GM20431 (cell line): ENCODE data around the gene RMDN2.

ENCODE experiments used
- in situ Hi-C: fragments of 300-500 bp; cut with MseI, MboI; formaldehyde crosslinking; loops from one replicate; pipeline ENCODE4 v1.15.0; 2020; ENCODE audit warnings: low sequenced_read_pairs; ENCODE audit not compliant: unreplicated experiment

RMDN2 gene

DNA sequence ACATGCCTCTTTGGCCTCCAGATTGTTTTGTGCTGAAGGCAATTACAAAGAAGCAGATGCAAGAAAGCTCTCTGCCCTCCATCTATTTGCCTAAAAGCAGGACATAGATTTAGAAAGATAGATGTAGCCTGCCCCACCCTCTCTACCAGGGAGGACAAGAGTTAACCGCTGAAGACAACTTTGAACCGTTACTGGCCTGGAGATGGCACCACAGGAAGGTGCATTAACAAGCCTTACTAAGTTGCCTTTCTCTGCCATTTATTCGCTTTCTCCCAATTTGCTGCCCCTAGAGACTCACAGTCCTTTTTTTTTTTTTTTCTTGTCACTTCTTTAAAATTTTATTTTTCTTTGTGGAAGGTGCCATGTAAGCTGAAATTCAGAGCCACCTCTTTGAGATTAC lies 28.8 kb upstream of the RMDN2 start:
- in situ Hi-C loops = no loop called here

DNA sequence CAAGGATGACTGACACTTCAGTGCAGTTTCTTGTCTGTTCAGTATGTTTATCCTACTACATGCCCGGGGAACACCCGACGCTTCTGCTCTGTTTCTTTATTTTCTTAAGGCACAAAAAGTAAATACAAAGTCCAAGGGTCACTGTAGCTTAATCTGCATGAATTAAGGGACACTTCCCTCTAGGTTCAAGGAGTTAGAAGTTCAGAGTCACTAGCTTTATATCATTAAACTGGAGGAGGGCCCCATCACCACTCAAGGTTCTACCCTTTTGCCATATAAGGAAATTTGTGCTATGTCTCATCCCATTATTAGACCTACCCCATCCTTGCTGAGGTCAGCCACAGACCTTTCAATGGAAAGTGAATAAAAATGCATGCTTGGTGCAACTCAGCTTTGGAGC lies 27.6 kb upstream of the RMDN2 start:
- in situ Hi-C loops = no loop called here

DNA sequence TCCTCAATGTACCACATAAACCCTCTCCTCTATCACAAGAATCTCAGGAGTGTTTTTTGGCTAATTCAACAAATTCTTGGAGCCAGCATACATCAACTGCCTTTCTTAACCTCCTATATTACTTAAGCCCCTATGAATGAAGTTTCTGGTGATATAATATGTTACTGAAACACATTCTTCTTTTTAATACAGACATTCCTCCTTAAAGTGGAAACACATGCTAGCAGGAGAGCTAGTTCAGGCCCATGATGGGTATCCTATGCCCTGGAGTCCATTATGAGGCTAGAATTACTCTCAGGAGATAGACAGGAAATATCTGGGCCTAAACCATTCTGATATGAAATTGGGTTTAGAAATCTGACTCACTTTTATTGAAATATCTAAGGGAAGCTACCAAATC lies 26.6 kb upstream of the RMDN2 start:
- in situ Hi-C loops = no loop called here

DNA sequence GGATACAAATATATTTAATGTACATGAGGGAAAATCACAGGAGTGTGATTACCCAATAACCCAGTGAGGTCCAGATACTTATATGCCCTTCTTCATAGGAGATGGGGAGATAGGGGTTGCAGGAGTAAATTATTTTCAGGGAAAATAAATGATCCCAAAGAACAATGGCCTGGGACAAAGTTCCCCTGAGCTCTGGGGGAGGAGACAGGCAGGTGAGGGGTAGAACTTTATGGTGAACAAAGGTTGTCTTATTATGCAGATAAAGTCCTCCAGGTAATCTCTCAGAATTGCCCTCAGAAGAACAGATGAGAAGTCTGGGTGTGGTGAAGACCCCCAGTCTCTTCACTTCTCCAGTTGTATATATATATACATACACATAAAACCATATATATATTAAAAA lies 22.1 kb upstream of the RMDN2 start:
- in situ Hi-C loops = no loop called here

DNA sequence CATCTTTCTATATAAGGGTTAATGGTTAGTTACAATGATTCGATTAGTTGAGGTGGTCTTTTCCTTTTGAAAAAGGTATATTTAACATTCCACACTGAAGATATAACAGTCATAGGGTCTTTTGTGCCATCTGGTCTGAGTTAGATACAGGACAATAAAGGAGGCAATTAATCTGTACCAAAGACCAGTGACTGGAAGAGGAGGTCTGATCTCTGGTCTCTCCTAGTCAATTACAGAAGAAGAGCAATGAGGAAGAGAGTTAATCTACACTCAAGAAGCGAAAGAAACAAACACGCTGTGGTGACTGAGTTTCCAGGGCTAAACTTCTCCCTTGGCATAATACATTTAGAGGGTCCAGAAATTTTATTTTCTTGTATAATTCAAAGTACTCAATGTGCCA lies 20.7 kb upstream of the RMDN2 start:
- in situ Hi-C loops = no loop called here

DNA sequence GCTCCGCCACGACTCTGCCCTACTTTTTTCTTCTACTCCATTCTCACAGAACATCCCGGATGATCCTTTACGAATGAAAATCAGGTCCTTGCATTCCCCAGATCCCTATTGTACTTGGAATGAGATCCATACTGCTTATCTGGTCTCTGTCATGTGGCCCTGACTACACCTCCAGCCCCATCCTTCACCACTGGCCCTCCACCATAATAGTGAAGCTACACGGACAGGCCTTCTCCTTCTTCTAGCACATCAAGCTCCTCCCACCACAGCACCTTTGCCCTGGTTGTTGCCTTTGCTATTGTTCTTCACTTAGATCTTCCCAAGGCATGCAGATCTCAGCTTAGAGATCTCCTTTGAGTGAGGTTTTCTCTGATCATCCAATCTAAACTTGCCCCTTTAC lies 20.1 kb upstream of the RMDN2 start:
- in situ Hi-C loops = no loop called here

DNA sequence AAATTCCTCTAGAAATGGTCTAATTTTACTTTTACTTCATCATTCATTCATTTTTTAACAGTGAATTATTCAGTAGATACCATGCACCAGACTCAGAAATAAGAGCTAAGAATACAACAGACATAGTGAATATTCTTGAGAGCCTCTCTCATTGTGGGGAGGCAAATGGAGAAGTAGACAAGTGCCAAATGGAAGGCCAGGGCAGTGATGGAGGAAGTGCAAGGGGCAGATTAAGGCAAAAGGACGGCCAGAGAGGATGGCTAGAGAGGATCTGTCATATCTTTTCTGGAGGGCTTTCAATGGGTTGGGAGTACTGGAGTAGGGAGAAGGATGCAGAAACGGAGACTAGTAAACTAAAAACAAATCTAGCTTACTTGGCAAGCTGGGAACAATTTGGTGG lies 19.0 kb upstream of the RMDN2 start:
- in situ Hi-C loops = no loop called here

DNA sequence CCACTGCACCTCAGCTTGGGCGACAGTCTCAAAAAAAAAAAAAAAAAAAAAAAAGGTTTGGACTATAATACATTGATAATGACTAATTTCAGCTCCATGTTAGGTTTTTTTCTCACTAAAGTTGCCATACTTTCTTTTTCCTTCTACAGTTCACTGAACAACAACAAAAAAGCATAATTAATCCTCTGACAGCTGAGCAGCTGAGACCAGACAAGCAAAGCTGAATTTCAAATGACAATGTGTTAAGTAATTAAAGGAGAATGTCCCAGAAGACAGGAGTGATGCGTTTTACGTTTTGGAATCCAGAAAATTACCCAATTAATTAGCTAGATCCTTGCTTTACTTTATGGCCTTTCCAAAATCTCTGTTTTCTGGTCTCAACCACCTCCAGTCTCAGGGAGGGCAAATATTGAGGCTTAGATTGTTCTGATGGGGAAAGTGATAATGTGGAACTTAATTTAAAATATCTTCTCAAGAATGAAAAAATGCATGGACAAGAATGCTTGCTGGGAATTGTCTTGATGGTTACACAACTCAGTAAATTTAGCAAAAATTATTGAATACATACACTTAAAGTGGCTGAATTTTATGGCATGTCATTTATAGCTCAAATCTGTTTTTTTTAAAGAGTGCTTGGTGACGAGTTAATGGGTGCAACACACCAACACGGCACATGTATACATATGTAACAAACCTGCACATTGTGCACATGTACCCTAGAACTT lies 17.4 kb upstream of the RMDN2 start:
- in situ Hi-C loops = no loop called here

DNA sequence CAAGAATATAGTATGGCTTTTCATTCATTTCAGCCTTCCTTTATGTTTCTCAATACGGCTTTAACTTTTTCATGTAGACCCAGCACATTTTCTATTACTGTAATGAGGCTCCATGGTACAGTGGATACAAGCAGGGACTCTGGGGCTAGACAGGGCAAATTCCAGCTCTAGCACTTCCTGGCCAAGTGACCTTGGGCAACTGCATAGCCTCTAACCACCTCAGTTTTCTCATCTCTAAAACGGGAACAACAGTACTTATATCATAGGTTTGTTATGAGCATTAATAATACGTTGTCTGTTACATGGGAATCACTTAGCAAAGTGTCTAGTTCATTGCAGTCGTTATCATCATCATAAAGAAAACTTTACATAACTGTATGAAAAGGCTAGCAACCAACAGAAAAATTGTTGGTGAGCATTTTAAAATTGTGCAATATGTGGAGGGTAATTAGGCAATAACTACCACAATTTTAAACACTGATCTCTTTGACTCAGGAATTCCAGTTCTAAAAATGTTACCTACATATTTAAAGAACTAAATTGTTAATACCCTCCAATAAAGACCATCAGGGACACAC lies 13.7 kb upstream of the RMDN2 start:
- in situ Hi-C loops = no loop called here

DNA sequence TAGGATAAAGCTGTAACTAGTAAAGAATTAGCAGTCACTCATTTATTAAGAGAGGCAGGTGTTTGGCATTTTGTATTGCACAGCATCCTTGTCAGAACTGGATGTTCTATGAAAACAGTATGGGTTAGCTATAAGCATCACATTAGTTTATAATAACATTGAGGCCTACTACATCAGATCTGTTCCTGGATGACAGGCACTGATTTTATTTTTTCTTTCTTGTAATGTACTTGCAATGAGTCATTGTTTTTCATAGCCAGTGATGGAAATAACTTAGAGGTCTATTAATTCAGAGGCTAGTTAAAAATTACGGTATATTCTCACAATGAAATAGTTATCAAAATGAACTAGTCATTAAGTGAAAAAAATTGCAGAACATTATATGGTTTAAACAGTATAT lies 13.0 kb upstream of the RMDN2 start:
- in situ Hi-C loops = no loop called here

DNA sequence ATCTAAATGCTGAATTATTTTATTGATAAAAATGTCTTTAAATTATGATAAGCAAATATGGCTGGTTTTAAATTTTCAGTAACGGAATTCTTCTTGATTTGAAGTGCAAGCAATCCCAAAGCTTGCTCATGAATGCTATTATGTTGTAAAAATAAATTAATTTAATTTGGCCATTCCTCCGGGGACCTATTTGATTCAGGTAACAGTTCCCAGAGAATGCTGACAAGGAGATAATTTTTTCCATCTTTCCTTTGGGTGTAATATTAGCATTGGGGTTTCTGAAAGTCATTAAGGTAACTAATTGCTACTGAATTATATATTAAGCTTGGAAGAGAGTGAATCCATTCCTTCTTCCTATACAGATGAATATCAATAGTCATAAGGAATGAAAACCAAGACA lies 12.5 kb upstream of the RMDN2 start:
- in situ Hi-C loops = no loop called here

DNA sequence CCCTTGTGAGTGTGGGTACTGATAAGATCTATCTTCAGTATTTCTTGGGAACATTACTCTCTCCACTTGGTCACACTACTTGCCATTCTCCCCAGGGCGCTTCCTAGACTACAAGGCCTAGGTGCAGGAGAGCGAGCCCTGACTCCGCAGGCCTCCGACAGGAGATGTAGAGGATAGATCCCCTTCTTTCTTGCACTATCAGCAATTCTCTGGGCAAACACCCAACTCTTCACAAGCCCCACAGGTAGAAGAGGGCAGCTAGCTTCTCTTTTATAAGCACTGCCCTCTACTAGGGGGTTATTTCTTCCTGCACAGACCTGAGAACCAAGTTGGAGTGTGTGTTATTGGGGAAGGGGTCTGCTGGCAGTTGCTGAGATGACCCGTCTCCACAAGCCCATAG lies 10.7 kb upstream of the RMDN2 start:
- in situ Hi-C loops = no loop called here

DNA sequence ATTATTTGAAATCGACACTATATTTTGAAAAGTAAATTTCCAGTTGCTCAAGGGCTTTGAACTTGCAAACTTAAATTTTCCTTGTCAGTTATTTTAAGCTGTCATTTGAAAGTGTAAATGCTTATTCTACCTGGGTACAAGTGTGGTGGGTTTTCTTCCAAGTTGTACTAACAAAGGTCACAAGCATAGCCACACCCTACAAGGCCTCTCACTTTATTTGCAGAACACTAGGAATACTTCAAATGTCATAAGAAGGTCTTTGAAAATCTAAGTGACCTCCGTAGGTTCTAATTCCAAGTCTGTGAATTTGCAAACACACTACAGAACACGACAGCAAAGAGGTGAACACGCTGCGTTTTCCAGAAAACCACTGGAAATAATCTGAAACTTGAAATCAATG lies 9.3 kb upstream of the RMDN2 start:
- in situ Hi-C loops = no loop called here

DNA sequence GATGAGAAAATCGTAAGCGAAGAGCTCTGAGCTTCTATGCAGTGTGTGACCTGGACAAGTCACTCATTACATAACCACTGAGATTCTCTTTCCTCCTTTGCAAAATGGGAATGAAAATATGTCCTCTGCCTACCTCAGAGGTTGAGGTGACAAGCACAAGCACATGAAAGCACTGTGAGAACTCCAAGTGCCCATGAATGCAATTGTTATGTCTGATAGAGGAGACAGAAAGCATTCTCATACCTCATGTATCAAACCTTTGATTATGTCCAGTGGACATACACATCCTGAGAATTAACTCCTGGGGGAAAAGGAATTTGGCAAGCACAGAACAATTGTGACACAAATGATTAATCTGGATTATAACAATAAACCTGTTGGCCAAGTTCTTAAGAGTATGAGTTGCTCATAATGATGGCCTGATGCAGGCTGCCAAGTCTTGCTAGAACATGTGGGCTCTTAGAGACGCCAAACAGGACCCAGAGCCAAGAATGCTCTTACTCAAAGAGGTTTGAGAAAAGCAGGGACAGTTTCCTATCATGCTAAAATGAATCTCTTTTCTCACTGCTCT lies 8.5 kb upstream of the RMDN2 start:
- in situ Hi-C loops = no loop called here

DNA sequence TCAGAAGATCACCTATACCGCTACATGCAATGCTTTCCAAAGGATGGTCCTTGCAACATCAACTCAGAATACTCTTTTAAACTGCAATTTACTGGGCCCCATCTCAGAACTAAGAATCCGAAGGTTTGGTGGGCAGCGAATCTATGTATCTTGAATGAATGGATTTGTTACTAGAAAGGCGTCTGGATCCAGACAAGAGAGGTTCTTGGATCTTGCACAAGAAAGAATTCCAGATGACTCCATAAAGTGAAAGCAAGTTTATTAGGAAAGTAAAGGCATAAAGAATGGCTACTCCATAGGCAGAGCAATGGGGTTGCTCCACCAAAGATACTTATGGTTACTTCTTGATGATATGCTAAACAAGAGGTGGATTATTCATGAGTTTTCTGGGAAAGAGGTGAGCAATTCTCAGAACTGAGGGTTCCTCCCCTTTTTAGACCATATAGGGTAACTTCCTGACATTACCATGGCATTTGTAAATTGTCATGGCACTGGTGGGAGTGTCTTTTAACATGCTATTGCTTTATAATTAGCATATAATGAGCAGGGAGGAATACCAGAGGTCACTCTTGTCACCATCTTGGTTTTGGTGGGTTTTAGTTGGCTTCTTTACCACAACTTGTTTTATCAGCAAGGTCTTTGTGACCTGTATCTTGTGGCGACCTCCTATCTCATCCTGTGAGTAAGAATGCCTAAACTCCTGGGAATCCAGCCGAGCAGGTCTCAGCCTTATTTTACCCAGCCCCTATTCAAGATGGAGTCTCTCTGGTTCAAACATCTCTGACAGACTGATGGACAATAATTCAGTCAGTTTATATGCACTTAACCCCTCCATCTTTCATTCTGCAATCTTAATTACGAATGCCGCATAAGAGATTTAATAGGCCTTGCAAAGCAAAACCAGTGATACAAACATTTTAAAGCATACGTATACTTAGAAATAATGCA lies 7.5 kb upstream of the RMDN2 start:
- in situ Hi-C loops = no loop called here

DNA sequence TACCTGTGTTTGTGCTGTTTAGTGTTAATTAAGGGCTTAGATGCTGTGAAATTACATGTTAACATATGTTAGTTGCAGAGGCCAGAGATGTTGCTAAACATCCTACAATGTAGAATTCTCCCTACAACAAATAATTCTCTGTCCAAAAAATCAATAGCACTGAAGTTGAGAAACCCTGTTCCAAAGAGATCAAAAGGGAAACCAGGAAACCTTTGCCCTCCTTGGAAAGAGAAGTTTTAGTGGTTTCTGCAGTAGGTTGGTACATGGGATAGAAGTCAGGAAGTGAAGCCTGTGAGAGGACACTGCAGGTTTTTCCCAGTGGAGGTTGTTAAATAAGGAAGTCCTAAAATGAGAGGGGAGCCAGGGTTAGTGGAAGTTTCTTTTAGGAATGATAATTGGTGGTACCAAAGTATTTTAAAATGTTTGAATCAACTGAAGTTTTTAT lies 6.3 kb upstream of the RMDN2 start:
- in situ Hi-C loops = no loop called here

DNA sequence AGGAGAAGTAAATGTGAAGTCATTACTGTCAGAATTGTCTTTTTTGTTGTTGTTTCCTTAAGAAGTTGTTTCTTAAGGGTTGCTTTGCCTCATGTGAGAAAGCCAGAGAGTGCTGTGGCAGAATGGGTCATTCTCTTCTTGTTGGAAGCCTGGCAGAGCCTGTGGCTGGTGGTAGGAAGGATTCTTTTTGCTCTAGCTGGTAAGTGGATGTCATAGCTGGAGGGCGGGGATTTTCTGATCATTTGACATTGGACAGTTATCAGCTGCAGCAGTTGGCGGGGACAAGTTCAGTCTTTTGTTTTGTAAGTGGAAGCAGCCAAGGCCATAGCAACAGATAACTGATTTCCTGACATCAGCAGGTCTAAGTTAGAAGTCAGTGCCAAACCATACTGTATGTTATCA lies 5.5 kb upstream of the RMDN2 start:
- in situ Hi-C loops = no loop called here

DNA sequence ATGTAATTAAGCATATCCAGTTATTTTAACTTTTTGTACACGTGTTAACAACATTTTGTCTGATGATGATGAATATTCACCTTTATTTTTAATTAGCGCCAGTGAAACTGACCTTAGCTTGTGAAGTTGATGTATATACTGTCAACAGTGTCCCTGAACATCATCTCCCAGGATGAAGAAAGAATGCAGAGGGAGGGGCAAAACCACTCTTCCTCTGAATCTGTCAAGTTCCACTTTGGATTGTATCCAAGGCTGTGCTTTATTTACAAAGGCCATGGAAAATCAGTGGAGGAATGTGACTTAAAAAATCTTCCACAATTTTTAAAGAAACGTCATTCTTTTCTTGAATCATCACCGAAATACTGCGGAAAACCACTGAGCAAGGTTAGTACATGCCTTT lies 4.5 kb upstream of the RMDN2 start:
- in situ Hi-C loops = no loop called here

DNA sequence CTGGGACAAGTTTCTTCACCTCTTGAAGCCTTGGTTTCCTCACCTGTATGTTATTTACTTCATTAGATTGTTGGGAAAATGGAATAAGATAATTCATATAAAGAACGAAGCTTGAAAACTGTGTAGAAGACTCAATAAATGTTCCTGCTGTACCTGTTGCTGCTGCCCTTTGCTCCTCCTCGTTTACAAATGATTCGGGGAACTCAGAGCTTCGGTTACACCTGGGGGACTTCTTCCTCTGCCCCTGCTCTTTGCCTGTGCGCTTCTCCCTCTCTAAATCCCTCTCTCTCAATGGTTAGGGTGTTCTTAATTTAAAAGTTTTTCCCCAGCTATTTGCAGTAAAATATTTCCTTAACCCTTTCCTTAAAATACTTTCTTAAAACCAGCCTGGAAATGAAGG lies 3.3 kb upstream of the RMDN2 start:
- in situ Hi-C loops = no loop called here

DNA sequence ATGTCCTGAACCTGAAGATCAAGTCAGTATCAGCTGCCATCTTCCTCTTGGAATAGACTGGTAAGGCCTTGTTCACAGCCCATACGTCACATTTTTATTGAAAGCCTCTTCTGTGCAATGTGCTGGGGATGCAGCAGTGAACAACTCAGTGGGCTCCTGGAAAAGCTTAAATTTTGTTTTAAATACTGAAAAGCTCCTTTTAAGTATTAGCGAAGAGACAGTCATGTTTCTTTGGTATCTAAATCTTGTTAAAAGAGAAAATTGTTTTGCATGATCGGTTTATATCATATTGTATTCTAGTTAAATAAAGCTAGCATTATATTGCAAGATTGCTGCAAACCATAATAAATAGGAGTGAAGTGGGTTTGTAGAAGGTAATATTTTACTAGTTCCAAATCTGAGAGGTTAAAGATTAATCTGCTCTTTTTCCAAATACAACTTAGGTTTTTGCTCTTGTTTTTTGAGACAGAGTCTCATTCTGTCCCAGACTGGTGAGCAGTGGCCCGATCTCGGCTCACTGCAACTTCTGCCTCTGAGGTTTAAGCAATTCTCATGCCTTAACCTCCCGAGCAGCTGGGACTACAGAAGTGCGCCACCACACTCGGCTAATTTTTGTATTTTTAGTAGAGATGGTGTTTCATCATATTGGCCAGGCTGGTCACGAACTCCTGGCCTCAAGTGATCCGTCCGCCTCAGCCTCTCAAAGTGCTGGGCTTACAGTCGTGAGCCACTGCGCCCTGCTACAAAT lies 1.6 kb upstream of the RMDN2 start:
- in situ Hi-C loops = no loop called here
